GM12801 (cell line): Measurements from ENCODE around the gene TRPC4.

Experiments
- CTCF ChIP-seq: IDR thresholded peaks from one replicate; pipeline ENCODE4 v1.5.1; 2011; ENCODE audit warnings: control low read depth; ENCODE audit not compliant: insufficient read length; ENCODE audit errors: extremely low read depth

Gene TRPC4

GRCh38 chr13:37777676-37778075, 91.9 kb downstream of the TRPC4 start:
- no peak for TF ChIP-seq CTCF

- no peak for TF ChIP-seq CTCF
Measured at GRCh38 chr13:37775871-37776270, 93.7 kb downstream of the TRPC4 start.

- no peak for TF ChIP-seq CTCF
Measured at GRCh38 chr13:37772644-37773043, 96.9 kb downstream of the TRPC4 start.

- TF ChIP-seq CTCF, result no peak
Measured at GRCh38 chr13:37769545-37769944, 100.0 kb downstream of the TRPC4 start.

GRCh38 chr13:37769078-37769477, 100.5 kb downstream of the TRPC4 start:
- no peak for TF ChIP-seq CTCF

- TF ChIP-seq CTCF, result no peak
Measured at GRCh38 chr13:37766502-37766901, 103.1 kb downstream of the TRPC4 start.

GRCh38 chr13:37755349-37755748, 114.2 kb downstream of the TRPC4 start:
- TF ChIP-seq CTCF, result no peak

GRCh38 chr13:37753776-37754175, 115.8 kb downstream of the TRPC4 start:
- TF ChIP-seq CTCF, result no peak
